ENCODE measurements around the gene KRCC1.

The KRCC1 gene

DNA sequence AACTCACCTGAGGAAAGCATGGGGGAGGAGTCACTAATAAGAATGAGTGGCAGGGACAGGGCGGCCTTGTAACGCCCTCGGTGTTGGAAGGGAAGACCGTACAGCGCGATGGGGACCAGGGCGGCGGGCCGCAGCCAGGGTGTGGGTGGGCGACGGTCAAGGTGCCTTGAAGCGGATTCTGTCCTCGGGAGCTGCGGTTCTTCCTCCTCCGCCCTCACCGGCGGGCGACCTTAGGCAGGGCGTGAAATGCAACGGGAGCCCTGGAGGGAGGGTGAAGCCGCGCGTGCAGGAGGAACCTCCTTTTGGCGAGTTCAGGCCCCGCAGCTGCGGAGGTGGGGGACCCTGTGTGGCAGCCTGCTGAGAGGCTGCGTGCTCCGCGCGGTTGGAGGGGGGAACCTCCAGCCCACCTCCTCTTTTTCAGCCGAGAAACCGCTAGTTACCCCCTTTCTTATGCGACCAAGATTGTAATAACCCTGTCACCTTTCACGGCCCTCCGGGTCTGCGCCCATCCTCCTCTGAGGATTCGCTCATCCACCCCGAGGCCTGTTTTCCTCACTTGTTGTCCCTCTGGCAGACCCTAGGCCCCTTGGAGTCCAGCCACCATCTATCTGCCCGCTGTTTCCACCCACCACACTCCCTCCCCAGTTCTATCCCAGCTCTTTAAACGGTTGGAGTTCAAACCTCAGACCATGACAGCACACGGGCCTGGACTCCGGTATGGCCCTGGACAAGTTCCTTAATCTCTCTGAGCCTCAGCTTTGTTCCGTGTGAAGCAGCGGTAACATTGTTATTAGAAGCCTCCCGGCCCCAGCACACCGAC, 38.4 kb downstream of the KRCC1 start (continued):
- TF ChIP-seq TCF4 (CRISPR knock-in tag; IDR thresholded peaks at IDR 0.05; ENCODE audit: borderline replicate concordance) (no peak), ISL1 (CRISPR knock-in tag; IDR thresholded peaks at IDR 0.05) (no peak)
- TF ChIP-seq, protein P1, sequence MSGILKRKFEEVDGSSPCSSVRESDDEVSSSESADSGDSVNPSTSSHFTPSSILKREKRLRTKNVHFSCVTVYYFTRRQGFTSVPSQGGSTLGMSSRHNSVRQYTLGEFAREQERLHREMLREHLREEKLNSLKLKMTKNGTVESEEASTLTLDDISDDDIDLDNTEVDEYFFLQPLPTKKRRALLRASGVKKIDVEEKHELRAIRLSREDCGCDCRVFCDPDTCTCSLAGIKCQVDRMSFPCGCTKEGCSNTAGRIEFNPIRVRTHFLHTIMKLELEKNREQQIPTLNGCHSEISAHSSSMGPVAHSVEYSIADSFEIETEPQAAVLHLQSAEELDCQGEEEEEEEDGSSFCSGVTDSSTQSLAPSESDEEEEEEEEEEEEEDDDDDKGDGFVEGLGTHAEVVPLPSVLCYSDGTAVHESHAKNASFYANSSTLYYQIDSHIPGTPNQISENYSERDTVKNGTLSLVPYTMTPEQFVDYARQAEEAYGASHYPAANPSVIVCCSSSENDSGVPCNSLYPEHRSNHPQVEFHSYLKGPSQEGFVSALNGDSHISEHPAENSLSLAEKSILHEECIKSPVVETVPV (CRISPR knock-in tag; IDR thresholded peaks at IDR 0.05) = no peak

DNA sequence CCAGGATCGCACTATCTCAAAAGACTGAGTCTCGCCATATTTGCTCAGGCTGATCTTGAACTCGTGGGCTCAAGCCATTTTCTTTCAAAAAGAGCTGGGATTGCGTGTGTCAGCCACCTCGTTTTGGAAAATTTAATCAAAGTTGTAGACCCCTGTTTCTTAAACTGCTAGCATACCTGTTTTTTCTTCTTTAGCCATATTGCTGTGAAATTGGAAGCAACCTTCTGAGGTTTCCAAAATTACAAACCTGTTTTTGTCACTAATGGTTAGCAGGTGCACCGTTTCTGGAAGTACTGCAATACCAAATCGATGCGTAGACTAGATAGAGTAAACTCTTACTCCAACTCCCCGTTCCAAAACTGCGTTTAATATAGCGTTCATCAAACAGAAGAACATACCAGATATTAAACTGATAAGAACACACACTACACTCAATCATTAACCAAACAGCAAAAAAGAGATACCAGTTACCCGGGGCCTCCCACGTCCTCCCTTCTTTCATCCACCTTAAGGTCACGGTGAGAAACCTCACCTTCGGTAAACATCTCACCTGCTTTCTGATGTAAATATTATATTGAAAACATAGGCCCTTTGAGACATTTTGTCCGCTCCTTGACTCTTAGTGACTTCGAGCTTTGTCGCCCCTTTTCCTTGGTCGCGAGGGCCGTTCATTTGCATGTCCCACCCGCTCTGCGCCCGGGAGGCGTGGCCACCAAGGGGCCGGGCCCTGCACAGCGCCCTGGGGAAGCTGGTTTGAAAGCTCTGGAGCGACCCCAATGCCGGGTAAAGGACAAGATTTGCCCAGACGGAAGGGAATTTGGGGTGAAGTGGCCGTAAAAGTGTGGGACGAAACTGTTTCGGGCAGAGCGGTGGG, 39.3 kb downstream of the KRCC1 start, which contains the start of gene RNU2-63P:
Gene RNU2-63P (minus strand): TSS at position 462 of the 874 bp plus-strand sequence.
- peak; percentile 98 for TF ChIP-seq ZFP3 (CRISPR knock-in tag; IDR thresholded peaks at IDR 0.05)
- TF ChIP-seq TCF4 (CRISPR knock-in tag; IDR thresholded peaks at IDR 0.05; ENCODE audit: borderline replicate concordance) = peak; percentile 97
- TF ChIP-seq, protein P2, sequence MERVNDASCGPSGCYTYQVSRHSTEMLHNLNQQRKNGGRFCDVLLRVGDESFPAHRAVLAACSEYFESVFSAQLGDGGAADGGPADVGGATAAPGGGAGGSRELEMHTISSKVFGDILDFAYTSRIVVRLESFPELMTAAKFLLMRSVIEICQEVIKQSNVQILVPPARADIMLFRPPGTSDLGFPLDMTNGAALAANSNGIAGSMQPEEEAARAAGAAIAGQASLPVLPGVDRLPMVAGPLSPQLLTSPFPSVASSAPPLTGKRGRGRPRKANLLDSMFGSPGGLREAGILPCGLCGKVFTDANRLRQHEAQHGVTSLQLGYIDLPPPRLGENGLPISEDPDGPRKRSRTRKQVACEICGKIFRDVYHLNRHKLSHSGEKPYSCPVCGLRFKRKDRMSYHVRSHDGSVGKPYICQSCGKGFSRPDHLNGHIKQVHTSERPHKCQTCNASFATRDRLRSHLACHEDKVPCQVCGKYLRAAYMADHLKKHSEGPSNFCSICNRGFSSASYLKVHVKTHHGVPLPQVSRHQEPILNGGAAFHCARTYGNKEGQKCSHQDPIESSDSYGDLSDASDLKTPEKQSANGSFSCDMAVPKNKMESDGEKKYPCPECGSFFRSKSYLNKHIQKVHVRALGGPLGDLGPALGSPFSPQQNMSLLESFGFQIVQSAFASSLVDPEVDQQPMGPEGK (CRISPR knock-in tag; IDR thresholded peaks at IDR 0.05; ENCODE audit: borderline replicate concordance) = peak; percentile 100
- peak; percentile 63 for TF ChIP-seq ISL1 (CRISPR knock-in tag; IDR thresholded peaks at IDR 0.05)
- TF ChIP-seq, protein P3, sequence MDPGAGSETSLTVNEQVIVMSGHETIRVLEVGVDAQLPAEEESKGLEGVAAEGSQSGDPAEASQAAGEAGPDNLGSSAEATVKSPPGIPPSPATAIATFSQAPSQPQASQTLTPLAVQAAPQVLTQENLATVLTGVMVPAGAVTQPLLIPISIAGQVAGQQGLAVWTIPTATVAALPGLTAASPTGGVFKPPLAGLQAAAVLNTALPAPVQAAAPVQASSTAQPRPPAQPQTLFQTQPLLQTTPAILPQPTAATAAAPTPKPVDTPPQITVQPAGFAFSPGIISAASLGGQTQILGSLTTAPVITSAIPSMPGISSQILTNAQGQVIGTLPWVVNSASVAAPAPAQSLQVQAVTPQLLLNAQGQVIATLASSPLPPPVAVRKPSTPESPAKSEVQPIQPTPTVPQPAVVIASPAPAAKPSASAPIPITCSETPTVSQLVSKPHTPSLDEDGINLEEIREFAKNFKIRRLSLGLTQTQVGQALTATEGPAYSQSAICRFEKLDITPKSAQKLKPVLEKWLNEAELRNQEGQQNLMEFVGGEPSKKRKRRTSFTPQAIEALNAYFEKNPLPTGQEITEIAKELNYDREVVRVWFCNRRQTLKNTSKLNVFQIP (CRISPR knock-in tag; IDR thresholded peaks at IDR 0.05; ENCODE audit: borderline replicate concordance, low read depth) = peak; percentile 100
- peak; percentile 99 for TF ChIP-seq CSDC2 (CRISPR knock-in tag; IDR thresholded peaks at IDR 0.05)
- TF ChIP-seq PPARA (CRISPR knock-in tag; IDR thresholded peaks at IDR 0.05; ENCODE audit: borderline replicate concordance) = peak; percentile 99
- TF ChIP-seq, protein P1 (CRISPR knock-in tag; IDR thresholded peaks at IDR 0.05) = peak; percentile 100
- peak; percentile 96 for TF ChIP-seq ZNF8 (CRISPR knock-in tag; IDR thresholded peaks at IDR 0.05)
- no peak for TF ChIP-seq BACH2 (CRISPR knock-in tag; IDR thresholded peaks at IDR 0.05; ENCODE audit: borderline replicate concordance)
- peak; percentile 100 for TF ChIP-seq SNAI2 (CRISPR knock-in tag; IDR thresholded peaks at IDR 0.05)
- TF ChIP-seq GLIS3 (CRISPR knock-in tag; IDR thresholded peaks at IDR 0.05) = peak; percentile 100
- peak; percentile 100 for TF ChIP-seq TOX (CRISPR knock-in tag; IDR thresholded peaks at IDR 0.05; ENCODE audit: borderline replicate concordance)
- TF ChIP-seq ARNTL (CRISPR knock-in tag; IDR thresholded peaks at IDR 0.05; ENCODE audit: borderline replicate concordance, low read depth) = peak; percentile 99
- TF ChIP-seq ZFP30 (CRISPR knock-in tag; IDR thresholded peaks at IDR 0.05) = peak; percentile 95
- peak; percentile 94 for TF ChIP-seq ZNF70 (CRISPR knock-in tag; IDR thresholded peaks at IDR 0.05)
- TF ChIP-seq ESRRG (CRISPR knock-in tag; IDR thresholded peaks at IDR 0.05) = peak; percentile 100
- TF ChIP-seq, protein P4, sequence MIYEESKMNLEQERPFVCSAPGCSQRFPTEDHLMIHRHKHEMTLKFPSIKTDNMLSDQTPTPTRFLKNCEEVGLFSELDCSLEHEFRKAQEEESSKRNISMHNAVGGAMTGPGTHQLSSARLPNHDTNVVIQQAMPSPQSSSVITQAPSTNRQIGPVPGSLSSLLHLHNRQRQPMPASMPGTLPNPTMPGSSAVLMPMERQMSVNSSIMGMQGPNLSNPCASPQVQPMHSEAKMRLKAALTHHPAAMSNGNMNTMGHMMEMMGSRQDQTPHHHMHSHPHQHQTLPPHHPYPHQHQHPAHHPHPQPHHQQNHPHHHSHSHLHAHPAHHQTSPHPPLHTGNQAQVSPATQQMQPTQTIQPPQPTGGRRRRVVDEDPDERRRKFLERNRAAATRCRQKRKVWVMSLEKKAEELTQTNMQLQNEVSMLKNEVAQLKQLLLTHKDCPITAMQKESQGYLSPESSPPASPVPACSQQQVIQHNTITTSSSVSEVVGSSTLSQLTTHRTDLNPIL (CRISPR knock-in tag; IDR thresholded peaks at IDR 0.05; ENCODE audit: low read depth) = peak; percentile 100
- TF ChIP-seq TSHZ2 (CRISPR knock-in tag; IDR thresholded peaks at IDR 0.05) = peak; percentile 97
- TF ChIP-seq RARB (CRISPR knock-in tag; IDR thresholded peaks at IDR 0.05) = peak; percentile 100
- TF ChIP-seq ZC3H10 (CRISPR knock-in tag; IDR thresholded peaks at IDR 0.05) = peak; percentile 100
- peak; percentile 99 for TF ChIP-seq ZNF565 (CRISPR knock-in tag; conservative IDR thresholded peaks at IDR 0.05; ENCODE audit: low read depth)
- TF ChIP-seq OSR1 (CRISPR knock-in tag; IDR thresholded peaks at IDR 0.05) = no peak
- ATAC-seq = peak; percentile 93

All from SK-N-SH treated with all-trans-retinoic acid at 6 μM for 48 hours (cell line).